HG02870 (cell line): ENCODE measurements around the gene FBXL16.

ENCODE experiments used
- ATAC-seq: cut with Tn5 transposase; IDR thresholded peaks from one replicate; pipeline ENCODE4 v1.9.1; 2021; ENCODE audit warnings: mild to moderate bottlenecking, moderate library complexity; ENCODE audit not compliant: unreplicated experiment

FBXL16 gene

DNA sequence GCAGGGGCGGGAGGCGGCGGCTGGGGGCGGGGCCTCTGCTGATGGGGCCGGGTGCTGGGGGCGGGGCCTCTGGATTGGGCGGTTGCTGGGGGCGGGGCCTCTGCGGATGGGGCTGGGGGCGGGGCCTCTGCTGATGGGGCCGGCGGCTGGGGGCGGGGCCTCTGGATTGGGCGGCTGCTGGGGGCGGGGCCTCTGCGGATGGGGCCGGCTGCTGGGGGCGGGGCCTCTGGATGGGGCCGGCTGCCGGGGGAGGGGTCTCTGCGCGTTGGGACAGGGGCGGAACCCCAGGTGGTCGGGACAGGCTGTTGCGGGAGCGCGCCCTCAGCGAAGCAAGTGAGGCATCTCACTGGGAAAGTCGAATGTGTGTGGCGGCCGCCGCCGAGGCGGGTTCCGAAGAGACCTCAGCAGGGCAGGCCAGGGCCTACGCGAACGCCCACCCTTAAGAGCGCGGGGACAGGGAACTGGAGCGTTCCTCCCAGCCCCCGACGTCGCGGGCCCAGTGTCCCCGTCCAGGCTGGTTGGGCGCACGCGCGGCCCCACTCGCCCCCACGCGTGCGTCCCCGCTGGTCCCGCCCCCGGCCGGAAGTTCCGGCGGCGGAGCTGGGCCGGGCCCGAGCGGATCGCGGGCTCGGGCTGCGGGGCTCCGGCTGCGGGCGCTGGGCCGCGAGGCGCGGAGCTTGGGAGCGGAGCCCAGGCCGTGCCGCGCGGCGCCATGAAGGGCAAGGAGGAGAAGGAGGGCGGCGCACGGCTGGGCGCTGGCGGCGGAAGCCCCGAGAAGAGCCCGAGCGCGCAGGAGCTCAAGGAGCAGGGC is 25.6 kb downstream of the FBXL16 start, which contains the start of gene STUB1:
Gene STUB1 (plus strand): TSS at position 597 of the 811 bp plus-strand sequence. CDS start 116 bp downstream, at position 713.
- ATAC-seq, result peak; percentile 46

DNA sequence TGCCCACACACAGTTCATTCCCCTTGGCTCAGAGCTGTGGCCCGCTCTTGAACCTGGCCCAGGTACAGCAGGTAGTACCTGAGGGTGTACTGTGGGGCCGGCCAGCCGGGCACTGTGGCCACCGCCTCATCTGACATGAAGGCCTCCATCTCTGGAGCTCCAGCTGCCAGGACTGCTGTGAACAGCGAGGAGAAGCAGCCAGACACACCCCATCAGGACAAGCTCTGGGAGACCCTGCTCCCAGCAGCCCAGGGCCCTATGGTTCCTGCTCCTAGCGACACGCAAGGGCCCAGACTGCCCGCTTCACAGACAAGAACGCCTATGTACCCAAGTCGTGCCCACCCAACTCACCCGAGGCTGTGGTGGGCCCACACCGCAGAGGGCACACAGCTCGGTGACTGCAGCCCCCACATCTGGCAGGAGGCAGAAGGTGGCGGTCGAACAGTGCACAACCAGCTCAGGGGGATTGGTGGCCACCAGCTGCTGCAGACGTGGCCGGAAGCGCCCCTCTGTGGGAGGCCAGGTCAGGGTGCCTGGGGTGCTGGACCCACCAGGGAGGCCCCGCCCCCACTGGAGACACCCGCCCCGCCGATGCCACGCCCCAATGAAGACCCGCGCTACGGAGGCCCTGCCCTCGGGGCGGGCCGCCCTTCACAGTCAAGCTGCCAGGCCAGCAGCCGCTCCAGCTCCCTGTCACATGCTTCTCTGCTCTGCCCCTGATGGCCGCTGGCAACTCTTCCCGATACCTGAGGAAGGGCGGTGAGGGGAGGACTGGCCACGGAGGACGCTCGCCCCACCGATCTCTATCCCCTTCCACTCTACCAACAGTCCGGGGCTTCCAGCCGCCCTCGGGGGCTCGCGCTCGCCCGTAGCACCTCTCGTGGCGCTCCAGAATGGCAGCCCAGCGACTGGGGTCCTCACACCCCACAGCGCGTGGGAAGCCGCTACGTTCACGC is 26.5 kb downstream of the FBXL16 start:
- no peak for ATAC-seq

DNA sequence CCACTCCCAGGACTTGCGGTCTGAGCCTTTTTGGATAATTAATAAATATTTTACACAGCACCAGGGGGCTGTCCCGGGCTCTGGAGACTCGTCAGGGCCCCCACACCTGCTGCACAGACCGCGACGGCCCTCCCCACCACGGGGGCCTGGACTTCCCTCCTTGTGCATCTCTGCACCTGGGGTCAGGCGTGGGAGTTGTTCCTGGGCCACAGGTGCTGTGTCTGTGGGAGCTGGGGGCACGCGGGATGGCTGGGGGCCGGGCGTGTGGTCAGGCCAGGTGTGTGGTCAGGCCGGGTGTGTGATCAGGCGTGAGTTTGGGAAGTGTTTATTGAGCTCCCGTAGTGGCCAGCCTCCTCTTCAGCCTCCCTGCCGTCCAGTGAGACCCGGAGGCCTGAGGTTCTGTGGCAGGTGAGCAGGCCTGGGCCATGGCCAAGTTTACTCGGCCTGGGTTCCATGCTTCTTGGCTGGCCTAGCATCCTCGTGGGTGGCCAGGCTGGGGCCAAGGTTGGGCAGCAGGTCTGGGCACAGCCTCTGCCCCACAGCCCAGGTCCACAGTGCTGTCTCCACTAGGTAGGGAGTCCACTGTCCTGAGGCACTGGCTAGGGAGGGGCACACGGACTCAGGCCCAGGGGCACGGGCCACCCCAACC is 27.3 kb downstream of the FBXL16 start:
- no peak for ATAC-seq

DNA sequence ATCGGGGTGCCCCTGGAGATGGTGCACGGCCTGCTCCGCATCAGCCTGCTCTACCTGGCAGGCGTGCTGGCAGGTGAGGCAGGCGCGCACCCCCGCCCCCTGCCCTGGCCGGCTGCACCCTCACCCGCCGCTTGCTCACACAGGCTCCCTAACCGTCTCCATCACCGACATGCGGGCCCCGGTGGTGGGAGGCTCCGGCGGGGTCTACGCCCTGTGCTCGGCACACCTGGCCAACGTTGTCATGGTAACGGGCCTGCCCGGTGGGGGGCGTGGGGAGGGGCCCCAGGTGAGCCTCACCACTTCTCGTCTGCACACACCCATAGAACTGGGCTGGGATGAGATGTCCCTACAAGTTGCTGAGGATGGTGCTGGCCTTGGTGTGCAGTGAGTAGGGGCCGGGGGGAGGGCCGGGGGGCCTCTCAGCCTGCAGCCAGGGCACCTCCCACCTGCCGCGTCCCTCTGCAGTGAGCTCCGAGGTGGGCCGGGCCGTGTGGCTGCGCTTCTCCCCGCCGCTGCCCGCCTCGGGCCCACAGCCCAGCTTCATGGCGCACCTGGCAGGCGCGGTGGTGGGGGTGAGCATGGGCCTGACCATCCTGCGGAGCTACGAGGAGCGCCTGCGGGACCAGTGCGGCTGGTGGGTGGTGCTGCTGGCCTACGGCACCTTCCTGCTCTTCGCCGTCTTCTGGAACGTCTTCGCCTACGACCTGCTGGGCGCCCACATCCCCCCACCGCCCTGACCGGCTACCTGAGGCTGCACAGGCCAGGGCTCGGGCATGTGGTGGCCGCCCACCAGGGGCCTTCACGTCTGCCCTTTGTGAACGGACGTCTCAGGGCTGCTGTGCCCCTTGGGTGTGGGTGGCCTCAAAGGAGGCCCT is 28.0 kb downstream of the FBXL16 start:
- no peak for ATAC-seq

DNA sequence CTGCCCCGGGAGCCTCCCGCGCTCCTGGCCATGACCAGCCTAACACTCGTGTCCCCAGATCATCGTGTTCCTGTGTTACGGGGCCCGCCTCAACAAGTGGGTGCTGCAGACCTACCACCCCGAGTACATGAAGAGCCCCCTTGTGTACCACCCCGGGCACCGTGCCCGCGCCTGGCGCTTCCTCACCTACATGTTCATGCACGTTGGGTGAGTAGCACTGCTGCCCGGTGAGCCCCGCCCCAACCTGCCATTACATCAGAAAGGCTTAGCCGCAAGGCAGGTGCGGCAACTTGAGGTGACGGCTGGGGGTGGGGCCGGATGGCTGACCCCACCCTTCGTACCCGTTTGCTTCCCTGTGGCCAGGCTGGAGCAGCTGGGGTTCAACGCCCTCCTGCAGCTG is 28.7 kb downstream of the FBXL16 start:
- no peak for ATAC-seq

DNA sequence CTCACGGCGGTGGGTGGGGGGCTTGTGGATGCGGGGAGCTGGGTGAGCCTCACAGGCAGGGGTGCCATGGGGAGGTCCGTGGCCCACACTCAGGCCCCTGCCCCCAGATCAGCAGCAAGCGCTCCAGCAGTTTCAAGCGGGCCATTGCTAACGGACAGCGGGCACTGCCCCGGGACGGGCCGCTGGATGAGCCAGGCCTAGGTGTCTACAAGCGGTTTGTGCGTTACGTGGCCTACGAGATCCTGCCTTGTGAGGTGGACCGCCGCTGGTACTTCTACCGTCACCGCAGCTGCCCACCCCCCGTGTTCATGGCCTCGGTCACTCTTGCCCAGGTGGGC is 29.1 kb downstream of the FBXL16 start:
- no peak for ATAC-seq

DNA sequence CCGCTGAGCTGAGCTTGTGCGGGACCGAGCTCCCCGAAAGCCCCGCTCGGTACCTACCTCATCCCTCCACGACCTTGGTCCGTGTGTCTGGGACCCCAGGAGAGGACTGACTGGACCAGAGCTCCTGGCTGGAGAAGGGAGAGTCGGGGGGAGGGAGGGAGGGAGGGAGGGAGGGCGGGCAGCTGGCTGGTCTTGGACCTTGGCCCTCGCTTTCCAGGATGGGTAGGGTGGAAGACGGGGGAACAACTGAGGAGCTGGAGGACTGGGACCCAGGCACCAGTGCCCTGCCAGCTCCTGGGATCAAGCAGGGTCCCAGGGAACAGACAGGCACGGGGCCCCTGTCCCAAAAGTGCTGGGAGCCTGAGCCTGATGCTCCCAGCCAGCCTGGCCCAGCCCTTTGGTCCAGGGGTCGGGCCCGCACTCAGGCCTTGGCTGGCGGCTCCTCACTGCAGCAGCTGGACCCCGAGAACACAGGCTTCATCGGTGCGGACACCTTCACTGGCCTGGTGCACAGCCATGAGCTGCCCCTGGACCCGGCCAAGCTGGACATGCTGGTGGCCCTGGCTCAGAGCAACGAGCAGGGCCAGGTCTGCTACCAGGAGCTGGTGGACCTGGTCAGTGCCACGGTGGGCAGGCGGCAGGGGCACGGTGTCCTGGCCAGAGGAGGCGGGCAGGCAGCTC is 29.6 kb downstream of the FBXL16 start:
- no peak for ATAC-seq

DNA sequence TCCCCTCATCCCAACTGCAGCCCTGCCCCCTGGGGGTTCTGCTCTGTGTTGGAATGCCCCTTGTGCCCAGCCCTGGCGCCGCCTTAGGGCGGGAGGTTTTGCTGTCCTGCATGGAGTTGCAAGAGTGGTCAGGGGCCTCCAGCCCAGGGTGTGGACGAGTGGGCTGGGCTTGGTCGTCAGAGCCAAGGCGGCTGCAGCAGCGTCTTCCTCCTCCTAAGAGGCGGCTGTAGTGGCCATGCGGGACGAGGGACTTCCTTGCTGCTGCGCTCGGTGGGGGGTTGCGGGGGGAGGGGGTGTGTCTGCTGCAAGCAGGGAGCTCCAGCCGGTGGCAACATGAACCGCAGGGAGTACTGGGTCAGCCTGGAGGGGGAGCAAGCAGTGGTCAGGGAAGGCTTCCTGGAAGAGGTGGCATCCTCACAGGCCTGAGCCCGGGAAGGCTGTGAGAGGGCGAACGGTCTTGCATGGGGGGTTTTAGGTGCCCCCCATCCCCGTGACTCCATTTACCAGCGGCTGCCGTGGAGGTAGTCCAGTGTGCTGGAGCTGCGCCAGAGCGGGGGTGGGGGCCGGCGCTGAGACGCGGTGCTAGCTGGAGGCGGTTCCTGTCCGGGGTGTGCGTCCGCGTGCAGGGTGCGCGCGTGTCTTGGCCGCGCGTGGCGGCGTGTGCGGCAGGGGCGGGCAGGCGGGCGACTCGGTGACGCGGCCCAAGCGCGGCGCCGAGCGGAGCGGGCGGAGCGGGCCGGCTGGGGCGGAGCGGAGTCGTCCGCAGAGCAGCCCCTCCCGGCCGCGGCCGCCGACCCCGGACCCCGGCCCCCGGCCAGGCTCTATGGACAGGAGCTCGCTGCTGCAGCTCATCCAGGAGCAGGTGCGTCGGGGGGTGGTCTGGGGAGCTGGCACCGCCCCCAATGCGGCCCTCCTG is 30.4 kb downstream of the FBXL16 start, which contains the start of gene RHBDL1:
Gene RHBDL1 (plus strand): TSS at position 704 of the 916 bp plus-strand sequence. CDS start 120 bp downstream, at position 824.
- no peak for ATAC-seq

DNA sequence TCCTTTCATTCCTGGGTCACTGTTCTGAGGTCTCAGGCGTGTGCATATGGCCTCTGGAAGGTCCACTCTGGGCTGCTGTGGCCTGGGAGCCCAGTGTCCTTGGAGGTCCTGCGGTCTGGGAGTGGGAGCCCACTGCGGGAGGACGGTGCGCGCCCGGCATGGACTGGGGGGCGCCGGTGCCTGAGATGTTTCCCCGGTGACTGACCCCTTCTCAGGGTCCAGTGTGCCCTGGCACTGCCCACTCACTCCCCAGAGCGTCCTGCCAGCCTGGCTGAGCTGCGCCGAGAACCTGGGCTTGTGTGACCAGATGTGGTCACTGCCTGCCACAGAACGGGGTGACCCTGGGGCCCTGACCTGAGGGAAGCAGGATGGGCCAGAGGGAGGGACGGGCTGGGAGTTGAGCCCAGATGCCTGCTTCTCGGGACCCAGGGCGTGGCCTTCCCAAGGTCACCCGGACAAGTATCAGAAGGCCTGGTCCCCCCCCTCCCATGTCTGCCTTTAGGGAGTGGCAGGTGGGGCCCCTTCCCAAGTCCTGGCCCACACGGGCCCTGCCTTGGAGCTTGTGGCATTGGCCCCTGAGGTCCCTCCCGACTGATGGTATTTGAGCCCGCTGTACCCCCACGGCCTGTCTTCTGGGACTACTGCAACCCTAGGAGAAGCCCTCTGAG is 31.3 kb downstream of the FBXL16 start:
- no peak for ATAC-seq

DNA sequence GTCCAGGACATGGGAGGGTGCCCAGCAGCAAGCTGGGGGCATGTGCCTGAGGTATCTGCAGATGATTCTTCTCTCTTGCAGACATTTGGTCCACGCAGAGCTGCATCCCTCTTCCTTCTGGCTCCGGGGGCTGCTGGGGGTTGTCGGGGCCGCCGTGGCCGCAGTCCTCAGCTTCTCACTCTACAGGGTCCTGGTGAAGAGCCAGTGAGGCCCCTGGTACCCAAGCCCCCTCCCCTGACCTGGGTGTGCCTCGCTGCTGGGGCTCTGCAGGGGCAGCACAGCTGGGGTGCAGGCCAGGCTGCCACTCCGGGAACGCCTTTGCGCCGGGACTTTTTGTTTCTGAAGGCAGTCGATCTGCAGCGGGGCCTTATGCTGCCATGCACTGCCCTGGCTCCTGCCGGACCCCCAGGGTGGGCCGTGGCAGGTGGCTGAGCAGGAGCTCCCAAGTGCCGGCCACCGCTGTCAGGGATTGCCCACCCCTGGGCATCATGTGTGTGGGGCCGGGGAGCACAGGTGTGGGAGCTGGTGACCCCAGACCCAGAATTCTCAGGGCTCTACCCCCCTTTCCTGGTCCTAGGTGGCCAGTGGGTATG is 32.1 kb downstream of the FBXL16 start:
- no peak for ATAC-seq

DNA sequence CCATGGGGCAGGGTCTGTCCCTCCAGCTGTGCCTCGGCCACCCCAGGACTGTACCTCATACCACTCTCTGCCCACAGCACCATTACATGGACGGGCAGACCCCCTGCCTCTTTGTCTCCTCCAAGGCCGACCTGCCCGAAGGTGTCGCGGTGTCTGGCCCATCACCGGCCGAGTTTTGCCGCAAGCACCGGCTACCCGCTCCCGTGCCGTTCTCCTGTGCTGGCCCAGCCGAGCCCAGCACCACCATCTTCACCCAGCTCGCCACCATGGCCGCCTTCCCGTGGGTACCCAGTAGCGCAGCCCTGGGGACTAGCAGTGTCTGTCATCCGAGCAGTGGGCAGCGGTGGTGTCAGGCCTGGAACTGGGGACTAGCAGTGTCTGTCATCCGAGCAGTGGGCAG is 32.8 kb downstream of the FBXL16 start:
- ATAC-seq, result no peak

DNA sequence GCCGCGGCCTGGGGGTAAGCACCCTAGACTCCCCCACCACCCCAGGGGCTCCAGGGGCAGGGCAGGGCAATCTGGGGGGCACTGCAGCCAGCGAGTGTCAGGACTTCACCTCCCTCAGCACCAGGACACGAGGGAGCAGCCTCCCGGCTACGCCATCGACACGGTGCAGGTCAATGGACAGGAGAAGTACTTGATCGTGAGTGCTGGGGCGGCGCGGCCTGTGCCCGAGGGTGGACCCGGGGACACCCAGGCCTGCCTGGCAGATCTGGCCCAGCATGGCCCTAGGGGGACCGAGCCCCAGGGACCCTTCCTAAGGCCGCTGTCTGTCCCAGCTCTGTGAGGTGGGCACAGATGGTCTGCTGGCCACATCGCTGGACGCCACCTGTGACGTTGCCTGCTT is 33.2 kb downstream of the FBXL16 start:
- no peak for ATAC-seq

DNA sequence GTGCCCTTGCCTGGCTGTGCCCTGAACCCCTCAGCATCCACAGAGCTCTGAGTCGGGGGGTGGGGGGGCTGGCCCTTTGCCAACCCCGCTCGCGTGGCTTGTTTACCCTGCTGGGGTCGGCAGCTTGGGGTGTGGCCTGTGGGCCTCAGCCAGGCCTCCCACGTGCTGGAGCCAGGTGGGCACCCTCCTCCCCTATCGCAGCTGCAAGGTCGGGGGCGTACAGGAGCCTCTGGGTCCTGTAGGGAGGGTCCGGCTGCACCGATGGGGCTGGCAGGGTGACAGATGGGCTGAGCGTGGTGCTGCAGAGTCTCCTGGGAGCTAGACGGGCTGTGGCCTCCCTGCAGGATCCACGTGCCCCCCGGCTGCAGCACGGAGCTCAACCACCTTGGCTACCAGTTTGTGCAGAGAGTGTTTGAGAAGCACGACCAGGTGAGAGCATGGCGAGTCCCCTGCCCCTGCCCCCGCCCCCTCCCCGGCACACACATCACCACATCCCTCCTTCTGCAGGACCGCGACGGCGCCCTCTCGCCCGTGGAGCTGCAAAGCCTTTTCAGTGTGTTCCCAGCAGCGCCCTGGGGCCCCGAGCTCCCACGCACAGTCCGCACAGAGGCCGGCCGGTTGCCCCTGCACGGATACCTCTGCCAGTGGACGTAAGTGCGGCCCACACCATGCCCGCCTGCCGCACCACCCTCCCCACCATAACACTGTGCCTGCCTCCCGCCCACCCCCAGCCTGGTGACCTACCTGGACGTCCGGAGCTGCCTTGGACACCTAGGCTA is 34.1 kb downstream of the FBXL16 start:
- no peak for ATAC-seq

DNA sequence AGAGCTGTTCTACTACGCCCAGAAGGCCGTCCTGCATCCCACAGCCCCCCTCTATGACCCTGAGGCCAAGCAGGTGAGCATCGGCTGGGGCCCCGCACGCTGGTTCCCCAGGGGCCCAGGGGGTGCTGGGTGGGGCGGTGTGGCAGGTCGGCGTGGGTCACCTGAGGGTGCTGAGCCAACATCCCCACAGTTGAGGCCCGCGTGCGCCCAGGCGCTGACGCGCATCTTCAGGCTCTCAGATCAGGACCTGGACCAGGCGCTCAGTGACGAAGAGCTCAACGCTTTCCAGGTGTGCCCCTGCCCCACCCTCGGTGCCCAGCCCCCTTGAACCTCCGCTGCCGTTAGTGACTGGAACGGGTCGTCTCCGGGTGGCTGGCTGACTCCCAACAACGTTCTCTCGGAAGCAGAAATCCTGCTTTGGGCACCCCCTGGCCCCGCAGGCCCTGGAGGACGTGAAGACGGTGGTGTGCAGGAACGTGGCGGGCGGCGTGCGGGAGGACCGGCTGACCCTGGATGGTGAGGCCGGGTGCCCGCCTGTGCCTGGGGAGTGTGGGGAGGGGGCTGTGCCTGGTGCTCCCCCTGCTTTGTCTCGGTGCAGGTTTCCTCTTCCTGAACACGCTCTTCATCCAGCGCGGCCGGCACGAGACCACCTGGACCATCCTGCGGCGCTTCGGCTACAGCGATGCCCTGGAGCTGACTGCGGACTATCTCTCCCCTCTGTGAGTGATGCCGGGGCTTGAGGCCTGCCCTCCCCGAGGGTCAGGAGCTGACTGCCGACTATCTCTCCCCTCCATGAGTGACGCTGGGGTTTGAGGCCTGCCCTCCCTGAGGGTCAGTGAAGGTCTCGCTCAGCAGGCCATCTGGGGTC is 34.9 kb downstream of the FBXL16 start:
- ATAC-seq, result no peak

DNA sequence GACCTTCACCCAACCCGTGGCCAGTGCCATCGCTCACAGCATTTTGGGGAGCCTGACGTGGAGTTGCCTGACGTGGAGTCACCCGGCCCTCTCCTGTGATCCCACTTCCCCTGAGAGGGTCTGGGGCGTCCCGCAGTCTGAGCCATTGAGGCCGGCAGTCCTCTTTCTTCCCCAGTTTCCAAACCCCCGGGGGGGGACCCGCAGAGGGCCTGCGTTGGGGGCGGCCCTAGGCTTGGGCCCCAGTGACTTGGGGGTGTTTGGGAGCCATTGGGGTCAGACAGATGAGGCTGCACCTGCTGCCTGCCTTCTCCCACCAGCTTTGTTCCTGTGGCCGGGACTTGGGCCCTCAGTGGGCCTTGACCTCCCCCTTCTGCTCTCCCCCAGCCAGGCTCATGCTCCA is 35.9 kb downstream of the FBXL16 start:
- no peak for ATAC-seq
